Prostate gland (tissue), 2 donors: Measurements from ENCODE around the gene DNM3. TPM values are rescaled to one million over a fixed set of nuclear protein-coding genes. Genes with fewer than 3 reads are reported as not detected.
"Not testable (repeated sequence)": the region's sequence is repeated elsewhere in the genome, so short reads cannot be mapped to it uniquely, and the experiment has no call there.

Experiments used
- DNase-seq: peaks from one replicate; pipeline ENCODE4 v3.0.0-alpha.2; 2019; ENCODE audit warnings: low spot score
- H3K27ac ChIP-seq, 2 donors: fragments of 200-600 bp; sonication (generic); 2 replicates each; pipeline ENCODE4 v1.5.1; 2017 to 2019
- H3K27me3 ChIP-seq: fragments of 200-600 bp; sonication (generic); replicated peaks from 2 replicates; pipeline ENCODE4 v1.5.1; 2019; ENCODE audit not compliant: insufficient read depth
- H3K36me3 ChIP-seq, 2 donors: fragments of 200-600 bp; sonication (generic); 1 replicate in 1 of 2; 2 replicates in 1 of 2; pipeline versions ENCODE4 v1.5.1 to v1.8.1; 2017 to 2019
- H3K4me1 ChIP-seq: fragments of 200-600 bp; sonication (generic); replicated peaks from 2 replicates; pipeline ENCODE4 v1.5.1; 2019
- H3K4me3 ChIP-seq, 2 donors: fragments of 200-600 bp; sonication (generic); 2 replicates each; pipeline ENCODE4 v1.5.1; 2017 to 2019
- H3K9me3 ChIP-seq: fragments of 200-600 bp; sonication (generic); 2 replicates; pipeline ENCODE4 v1.5.1; 2017
- POLR2A ChIP-seq: fragments of 450-650 bp; IDR thresholded peaks from one replicate; pipeline ENCODE4 v1.6.1; 2016; ENCODE audit warnings: antibody characterized with exemption, mild to moderate bottlenecking
- POLR2AphosphoS5 ChIP-seq: sonication (generic); formaldehyde crosslinking; IDR thresholded peaks from one replicate; pipeline ENCODE4 v1.6.1; 2017; ENCODE audit warnings: antibody characterized with exemption
- WGBS: methylation state at CpG from one replicate; pipeline ENCODE4 v1.1.5; 2018; 5-methylcytosine and 5-hydroxymethylcytosine counted together
- intact Hi-C: fragments of 100-400 bp; cut with DNase I; formaldehyde crosslinking; loops from one replicate; pipeline ENCODE4 v1.14.2; 2022
- total RNA-seq, 2 donors: library from RNA; depleted of rRNA; stranded (reverse); fragments of >200 nt; gene quantifications; one replicate each; pipeline ENCODE4 v1.1.0, GENCODE V29; 2016
- TF ChIP-seq, protein P1 (sequence below), 4 experiments: fragments of 200-600 bp in 2 of 4; fragments of 450-650 bp in 2 of 4; sonication (generic) in 2 of 4; IDR thresholded peaks; 1 replicate in 3 of 4; 2 replicates in 1 of 4; pipeline ENCODE4 v1.5.1; 2016 to 2019; ENCODE audit warnings: antibody characterized with exemption in 4 of 4, mild to moderate bottlenecking in 2 of 4, moderate library complexity in 2 of 4

DNM3 gene
- total RNA-seq, 2 donors from 2014 or later, result 2.3 to 5.3 TPM

DNA sequence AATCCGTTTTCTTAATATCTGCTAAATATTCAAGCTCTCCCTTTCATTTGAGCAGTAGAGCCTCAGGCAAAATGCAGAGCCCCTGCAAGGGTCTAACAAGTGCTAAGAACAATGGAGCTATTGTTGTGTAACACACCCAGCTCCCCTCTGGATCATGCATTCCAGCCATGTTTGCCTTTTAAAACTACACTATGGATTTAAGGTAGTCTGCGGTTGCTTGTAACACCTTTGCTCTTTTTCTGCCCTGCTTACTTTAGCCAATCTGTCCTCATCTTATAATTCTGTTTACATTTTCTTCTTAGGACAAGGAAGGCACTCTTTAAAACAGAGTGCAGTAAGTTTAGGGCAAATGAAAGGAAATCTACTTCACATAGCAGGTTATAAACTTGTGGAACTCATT is 519.2 kb downstream of the DNM3 start:
- TF ChIP-seq POLR2A, result no peak
- peak; percentile 14 for TF ChIP-seq POLR2AphosphoS5
- WGBS, result 34% methylated on average over 2 of the region's 2 CpGs
- no peak overlapping the region for H3K4me3 ChIP-seq
- peak; percentile 5 for DNase-seq
- intact Hi-C loops, result no loop called here
- no peaks in the 10 kb centered on the region for H3K9me3 ChIP-seq
- H3K27ac ChIP-seq, result peak overlapping the region in 1 of 2 donors; percentile 26
- H3K27me3 ChIP-seq, result no peaks in the 10 kb centered on the region
- H3K36me3 ChIP-seq, result no peaks in the 10 kb centered on the region
- H3K4me1 ChIP-seq, result peaks cover 14% of the 10 kb centered on the region

- intact Hi-C loops, result no loop called here
- DNase-seq, result no peak
- Histone ChIP-seq H3K4me3 (no peak overlapping the region), H3K27me3 (no peaks in the 10 kb centered on the region), H3K4me1 (peaks cover 14% of the 10 kb centered on the region), H3K27ac (peak overlapping the region in 1 of 2 donors; percentile 26), H3K36me3 (no peaks in the 10 kb centered on the region), H3K9me3 (no peaks in the 10 kb centered on the region)
- WGBS, result 73% methylated on average over 6 of the region's 6 CpGs
- no peak for TF ChIP-seq POLR2A
- TF ChIP-seq, protein P1, sequence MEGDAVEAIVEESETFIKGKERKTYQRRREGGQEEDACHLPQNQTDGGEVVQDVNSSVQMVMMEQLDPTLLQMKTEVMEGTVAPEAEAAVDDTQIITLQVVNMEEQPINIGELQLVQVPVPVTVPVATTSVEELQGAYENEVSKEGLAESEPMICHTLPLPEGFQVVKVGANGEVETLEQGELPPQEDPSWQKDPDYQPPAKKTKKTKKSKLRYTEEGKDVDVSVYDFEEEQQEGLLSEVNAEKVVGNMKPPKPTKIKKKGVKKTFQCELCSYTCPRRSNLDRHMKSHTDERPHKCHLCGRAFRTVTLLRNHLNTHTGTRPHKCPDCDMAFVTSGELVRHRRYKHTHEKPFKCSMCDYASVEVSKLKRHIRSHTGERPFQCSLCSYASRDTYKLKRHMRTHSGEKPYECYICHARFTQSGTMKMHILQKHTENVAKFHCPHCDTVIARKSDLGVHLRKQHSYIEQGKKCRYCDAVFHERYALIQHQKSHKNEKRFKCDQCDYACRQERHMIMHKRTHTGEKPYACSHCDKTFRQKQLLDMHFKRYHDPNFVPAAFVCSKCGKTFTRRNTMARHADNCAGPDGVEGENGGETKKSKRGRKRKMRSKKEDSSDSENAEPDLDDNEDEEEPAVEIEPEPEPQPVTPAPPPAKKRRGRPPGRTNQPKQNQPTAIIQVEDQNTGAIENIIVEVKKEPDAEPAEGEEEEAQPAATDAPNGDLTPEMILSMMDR (IDR thresholded peaks at IDR 0.05), result no peak
- no peak for TF ChIP-seq POLR2AphosphoS5
Observed at GRCh38 chr1:172360985-172361384, 519.7 kb downstream of the DNM3 start.

DNA sequence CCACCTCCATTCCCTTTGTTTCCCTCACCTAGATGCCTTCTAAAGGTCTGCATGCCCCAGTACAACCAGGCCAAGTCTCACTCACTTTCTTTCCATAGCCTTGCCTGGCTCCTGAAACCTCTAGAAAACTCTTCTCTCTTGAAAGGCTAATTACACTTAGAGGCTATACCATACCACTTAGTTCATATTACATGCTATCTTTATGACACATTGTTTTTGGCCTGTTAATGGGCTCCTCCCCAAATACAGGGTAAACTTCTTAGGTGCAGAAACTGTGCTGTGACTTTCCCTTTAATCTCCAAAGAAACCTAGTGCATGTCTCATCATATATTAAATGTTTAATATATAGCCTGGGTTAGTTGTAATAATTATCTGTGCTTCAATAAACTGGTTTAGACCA is 522.6 kb downstream of the DNM3 start:
- Histone ChIP-seq H3K4me3 (no peak overlapping the region), H3K27ac (no peak overlapping the region), H3K36me3 (no peaks in the 10 kb centered on the region), H3K27me3 (no peaks in the 10 kb centered on the region), H3K9me3 (no peaks in the 10 kb centered on the region), H3K4me1 (peaks cover 5% of the 10 kb centered on the region)
- intact Hi-C loops, result no loop called here
- TF ChIP-seq POLR2A (no peak), POLR2AphosphoS5 (no peak)
- TF ChIP-seq, protein P1 (IDR thresholded peaks at IDR 0.05), result no peak
- DNase-seq, result no peak

DNA sequence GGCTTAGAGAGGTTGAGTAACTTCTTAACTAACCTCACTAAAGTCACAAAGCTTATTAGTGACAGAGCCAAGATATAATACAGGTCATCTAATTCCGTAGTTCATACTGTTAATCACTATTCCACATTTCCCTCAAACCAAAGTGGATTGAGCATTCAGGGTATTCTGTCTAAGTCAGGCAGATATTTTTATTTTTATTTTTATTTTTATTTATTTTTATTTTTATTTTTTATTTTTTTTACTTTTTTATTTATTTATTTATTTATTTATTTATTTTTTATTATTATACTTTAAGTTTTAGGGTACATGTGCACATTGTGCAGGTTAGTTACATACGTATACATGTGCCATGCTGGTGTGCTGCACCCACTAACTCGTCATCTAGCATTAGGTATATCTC is 530.3 kb downstream of the DNM3 start:
- H3K4me1 ChIP-seq, H3K27ac ChIP-seq, H3K4me3 ChIP-seq, H3K27me3 ChIP-seq, intact Hi-C loops, DNase-seq, H3K36me3 ChIP-seq, H3K9me3 ChIP-seq: not testable (repeated sequence)
- WGBS, result 100% methylated on average over 2 of the region's 3 CpGs

GRCh38 chr1:172373864-172374263 is 532.6 kb downstream of the DNM3 start:
- Histone ChIP-seq H3K4me3 (no peak overlapping the region), H3K36me3 (no peaks in the 10 kb centered on the region), H3K27me3 (no peaks in the 10 kb centered on the region), H3K9me3 (no peaks in the 10 kb centered on the region), H3K4me1 (no peaks in the 10 kb centered on the region), H3K27ac (no peak overlapping the region)
- no peak for TF ChIP-seq POLR2A
- TF ChIP-seq, protein P1 (IDR thresholded peaks at IDR 0.05), result no peak
- TF ChIP-seq POLR2AphosphoS5, result no peak
- DNase-seq, result no peak
- intact Hi-C loops, result no loop called here
- 64% methylated on average over 1 of the region's 1 CpG for WGBS

- H3K4me3 ChIP-seq, result no peak overlapping the region
- TF ChIP-seq, protein P1 (IDR thresholded peaks at IDR 0.05), result no peak
- TF ChIP-seq POLR2A (no peak), POLR2AphosphoS5 (no peak)
- intact Hi-C loops, result no loop called here
- no peak overlapping the region for H3K27ac ChIP-seq
- no peak for DNase-seq
- no peaks in the 10 kb centered on the region for H3K4me1 ChIP-seq
- H3K36me3 ChIP-seq, result no peaks in the 10 kb centered on the region
- 77% methylated on average over 2 of the region's 2 CpGs for WGBS
- no peaks in the 10 kb centered on the region for H3K27me3 ChIP-seq
- no peaks in the 10 kb centered on the region for H3K9me3 ChIP-seq
Observed at GRCh38 chr1:172375211-172375631, 533.9 kb downstream of the DNM3 start.
